AG09309 (cell line): ENCODE results near the gene RBM20.

Experiments used
- DNase-seq: peaks from one replicate; pipeline ENCODE4 v3.0.0-alpha.2; 2010; ENCODE audit warnings: low read depth
- H3K4me3 ChIP-seq: 2 replicates; pipeline ENCODE4 v1.5.1; 2011; ENCODE audit warnings: mild to moderate bottlenecking, low read depth, low read length, moderate library complexity; ENCODE audit not compliant: control insufficient read depth
- TF ChIP-seq, protein P1 (sequence below): IDR thresholded peaks from 2 replicates; pipeline ENCODE4 v1.5.1; 2011; ENCODE audit warnings: mild to moderate bottlenecking, low read depth, low read length, inconsistent platforms; ENCODE audit not compliant: insufficient read depth, control insufficient read depth; ENCODE audit errors: missing control alignments

RBM20 gene

DNA sequence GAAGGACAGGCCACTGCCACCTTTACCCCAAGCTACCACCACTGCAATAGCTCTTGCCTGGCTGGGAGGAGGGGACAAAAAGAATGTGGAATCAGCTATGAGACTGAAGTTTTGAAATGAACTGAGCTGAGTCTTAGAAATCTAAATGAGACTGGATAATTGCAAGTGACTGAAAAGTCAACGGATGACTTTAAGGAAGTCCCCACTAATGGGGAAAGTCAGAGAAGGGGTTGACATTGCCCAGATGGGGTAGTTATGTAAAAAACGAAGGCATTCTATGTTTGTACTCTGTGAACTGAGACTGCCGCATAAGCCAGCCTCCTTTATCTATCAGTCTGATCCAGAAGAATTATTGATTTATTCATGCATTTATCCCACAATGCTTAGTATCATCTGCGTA is 67.2 kb downstream of the RBM20 start:
- TF ChIP-seq, protein P1, sequence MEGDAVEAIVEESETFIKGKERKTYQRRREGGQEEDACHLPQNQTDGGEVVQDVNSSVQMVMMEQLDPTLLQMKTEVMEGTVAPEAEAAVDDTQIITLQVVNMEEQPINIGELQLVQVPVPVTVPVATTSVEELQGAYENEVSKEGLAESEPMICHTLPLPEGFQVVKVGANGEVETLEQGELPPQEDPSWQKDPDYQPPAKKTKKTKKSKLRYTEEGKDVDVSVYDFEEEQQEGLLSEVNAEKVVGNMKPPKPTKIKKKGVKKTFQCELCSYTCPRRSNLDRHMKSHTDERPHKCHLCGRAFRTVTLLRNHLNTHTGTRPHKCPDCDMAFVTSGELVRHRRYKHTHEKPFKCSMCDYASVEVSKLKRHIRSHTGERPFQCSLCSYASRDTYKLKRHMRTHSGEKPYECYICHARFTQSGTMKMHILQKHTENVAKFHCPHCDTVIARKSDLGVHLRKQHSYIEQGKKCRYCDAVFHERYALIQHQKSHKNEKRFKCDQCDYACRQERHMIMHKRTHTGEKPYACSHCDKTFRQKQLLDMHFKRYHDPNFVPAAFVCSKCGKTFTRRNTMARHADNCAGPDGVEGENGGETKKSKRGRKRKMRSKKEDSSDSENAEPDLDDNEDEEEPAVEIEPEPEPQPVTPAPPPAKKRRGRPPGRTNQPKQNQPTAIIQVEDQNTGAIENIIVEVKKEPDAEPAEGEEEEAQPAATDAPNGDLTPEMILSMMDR, result no peak
- no peak overlapping the region for H3K4me3 ChIP-seq
- DNase-seq, result no peak

GRCh38 chr10:110714356-110714755 is 70.2 kb downstream of the RBM20 start:
- no peak for DNase-seq
- TF ChIP-seq, protein P1, result no peak
- no peak overlapping the region for H3K4me3 ChIP-seq

DNA sequence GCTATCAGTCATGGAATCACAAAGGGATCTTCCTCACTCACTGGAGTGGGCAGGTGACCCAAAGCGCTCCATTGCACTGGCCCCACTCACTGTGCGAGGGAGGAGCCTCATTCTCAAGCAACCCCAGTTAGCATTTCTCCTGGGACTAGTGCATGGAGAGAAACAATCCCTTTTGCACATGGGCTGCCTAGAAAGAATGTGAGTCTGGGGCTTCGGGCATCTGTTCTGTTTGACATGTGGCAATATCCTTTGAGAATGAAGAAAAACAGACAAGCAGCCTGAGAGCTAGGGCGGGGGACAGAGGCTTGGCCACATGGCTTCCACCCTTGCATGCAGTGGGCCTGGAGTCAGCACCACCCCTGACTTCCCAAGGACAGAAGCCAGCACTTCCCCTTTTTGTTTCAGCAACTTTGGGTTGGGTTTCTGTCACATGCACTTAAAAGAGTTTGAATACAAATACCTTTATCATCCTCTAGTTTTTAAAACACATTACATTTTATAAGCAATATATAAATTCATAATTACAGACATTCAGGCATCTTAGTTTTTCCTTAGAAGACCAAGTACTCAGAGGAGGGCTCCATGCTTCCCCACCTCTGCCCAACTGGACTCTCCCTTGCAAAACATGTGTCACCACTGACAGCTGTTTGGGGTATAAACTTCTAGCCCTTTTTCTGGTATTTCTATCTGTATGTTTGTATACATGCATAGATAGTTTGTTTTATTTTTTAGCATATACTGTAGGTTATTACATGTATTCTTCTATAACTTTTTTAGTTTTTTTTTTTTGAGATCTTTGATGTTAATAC is 73.8 kb downstream of the RBM20 start:
- TF ChIP-seq, protein P1, result no peak
- no peak overlapping the region for H3K4me3 ChIP-seq
- no peak for DNase-seq

DNA sequence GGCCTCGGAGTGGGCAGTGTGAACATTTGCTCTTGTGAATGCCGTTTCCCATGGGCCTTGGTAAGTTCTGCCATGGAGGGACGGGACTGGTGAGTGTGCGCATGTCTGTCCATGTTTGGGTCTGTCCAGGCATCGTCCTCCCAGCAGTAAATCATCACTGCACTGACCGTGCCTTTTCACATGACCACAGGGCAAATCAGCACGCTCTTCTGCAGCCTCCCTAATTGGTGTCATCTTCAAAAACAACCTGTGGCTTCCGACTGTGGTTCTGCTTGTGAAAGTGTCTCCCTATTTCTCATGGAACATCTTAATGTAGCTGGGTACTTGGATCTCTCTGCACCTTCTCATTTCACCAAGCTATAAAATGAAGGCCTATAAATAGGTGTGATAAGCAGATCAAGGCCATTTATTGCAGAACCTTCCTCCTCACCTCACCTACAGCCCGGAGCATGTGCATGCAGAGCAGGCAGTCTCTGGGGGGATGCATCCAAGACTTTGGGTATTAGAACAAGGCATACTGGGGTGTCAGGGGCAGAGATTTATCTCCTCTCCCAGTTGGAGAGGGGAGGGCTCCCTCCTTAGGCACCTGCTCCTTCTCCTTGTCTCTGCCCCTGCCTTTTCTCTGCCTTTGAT is 77.4 kb downstream of the RBM20 start:
- H3K4me3 ChIP-seq, result no peak overlapping the region
- no peak for DNase-seq
- TF ChIP-seq, protein P1, result no peak

DNA sequence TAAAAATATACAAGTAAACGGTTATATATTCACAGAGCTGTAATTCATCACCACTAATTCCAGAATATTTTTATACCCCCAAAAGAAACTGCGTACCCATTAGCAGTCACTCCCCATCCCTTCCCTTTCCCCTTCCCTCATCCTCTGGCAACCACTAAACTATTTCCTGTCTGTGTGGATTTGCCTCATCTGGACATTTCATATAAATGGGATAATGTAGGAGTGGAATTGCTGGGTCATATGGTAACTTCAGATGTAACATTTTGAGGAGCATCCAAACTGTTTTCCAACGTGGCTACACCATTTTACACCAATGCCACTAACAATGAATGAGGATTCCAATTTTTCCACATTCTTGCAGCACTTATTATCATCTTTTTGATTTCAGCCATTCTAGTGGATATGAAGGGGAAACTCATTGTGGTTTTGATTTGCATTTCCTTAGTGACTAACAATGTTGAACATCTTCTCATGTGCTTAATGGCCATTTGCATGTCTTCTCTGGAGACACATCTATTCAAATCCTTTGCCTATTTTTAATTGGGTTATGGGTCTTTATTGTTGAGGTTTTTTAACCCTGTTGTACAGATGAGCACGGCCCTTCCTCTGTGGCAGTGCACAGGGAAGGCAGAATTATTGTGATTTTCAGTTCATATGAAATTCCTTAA is 79.2 kb downstream of the RBM20 start:
- H3K4me3 ChIP-seq, result no peak overlapping the region
- TF ChIP-seq, protein P1, result no peak
- no peak for DNase-seq

- DNase-seq, result no peak
Observed at GRCh38 chr10:110724116-110724921, 80.2 kb downstream of the RBM20 start.

More at GRCh38 chr10:110724116-110724921, 80.2 kb downstream of the RBM20 start:
- TF ChIP-seq, protein P1, result no peak
- no peak overlapping the region for H3K4me3 ChIP-seq
